GM12878 (cell line): ENCODE measurements around the gene IL20RA. TPM values are rescaled to one million over a fixed set of nuclear protein-coding genes. Genes with fewer than 3 reads are reported as not detected.

Experiments
- ATAC-seq: fragments of 200-7000 bp; cut with Tn5 transposase; 3 replicates; pipeline ENCODE4 v1.9.1; 2020; ENCODE audit warnings: mild to moderate bottlenecking, moderate library complexity
- BruUV-seq: library from RNA; stranded (reverse); fragments of 400-500 nt; replicated peaks from 2 replicates; lab custom pipeline; 2021; lab: Mats Ljungman, UMichigan
- CTCF ChIA-PET: fragments of 300-600 bp; sonication (Branson Sonifier 250); formaldehyde crosslinking; extraction: SDS; loops from one replicate; lab custom pipeline; 2021; ENCODE audit warnings: inconsistent platforms; lab: Yijun Ruan, JAX
- POLR2A ChIA-PET: fragments of 350-600 bp; formaldehyde crosslinking; extraction: SDS; loops from one replicate; lab custom pipeline; 2021; ENCODE audit warnings: inconsistent platforms; lab: Charles Lee
- RAD21 ChIA-PET: fragments of 300-600 bp; sonication (Branson Sonifier 250); formaldehyde crosslinking; loops from one replicate; lab custom pipeline; 2023; ENCODE audit warnings: antibody characterized with exemption; ENCODE audit not compliant: unreplicated experiment; lab: Charles Lee
- SMC1A ChIA-PET: fragments of 300-600 bp; sonication (Branson Sonifier 250); formaldehyde crosslinking; loops from one replicate; lab custom pipeline; 2023; ENCODE audit not compliant: unreplicated experiment, uncharacterized antibody; lab: Charles Lee
- DNase-seq: peaks from one replicate; pipeline ENCODE4 v3.0.0-alpha.2; 2011; ENCODE audit warnings: low read depth, low spot score
- FAIRE-seq: peaks from 3 replicates; lab custom pipeline; 2011; peaks lifted over from hg19 to GRCh38; lab: Jason Lieb, UNC
- H2AFZ ChIP-seq: 2 replicates; pipeline ENCODE4 v1.6.0; 2011; ENCODE audit warnings: low read depth, low read length, control low read depth; ENCODE audit not compliant: control insufficient read depth
- H3K27ac ChIP-seq: 2 replicates; pipeline ENCODE4 v1.5.1; 2011; ENCODE audit warnings: control low read depth; ENCODE audit not compliant: control insufficient read depth, insufficient read depth
- H3K27me3 ChIP-seq, 2 experiments: replicated peaks in 1 of 2; 2 replicates each; pipeline versions ENCODE4 v1.6.0 to v1.6.1; 2011; ENCODE audit warnings: low read length in 1 of 2; ENCODE audit not compliant: control insufficient read depth in 2 of 2, insufficient read depth in 2 of 2
- H3K36me3 ChIP-seq, 2 experiments: 2 replicates each; pipeline ENCODE4 v1.5.1; 2011; ENCODE audit warnings: low read length in 1 of 2; ENCODE audit not compliant: control insufficient read depth in 2 of 2, insufficient read depth in 2 of 2
- H3K4me1 ChIP-seq: 2 replicates; pipeline ENCODE4 v1.6.1; 2011; ENCODE audit warnings: mild to moderate bottlenecking, low read length, moderate library complexity, mixed read lengths; ENCODE audit not compliant: control insufficient read depth, insufficient read depth
- H3K4me2 ChIP-seq: 2 replicates; pipeline ENCODE4 v1.6.0; 2011; ENCODE audit warnings: control low read depth; ENCODE audit not compliant: control insufficient read depth, insufficient read depth
- H3K4me3 ChIP-seq: fragments of 200-600 bp; sonication (generic); 2 replicates; pipeline ENCODE4 v1.5.1; 2016
- H3K79me2 ChIP-seq: 2 replicates; pipeline ENCODE4 v1.6.0; 2011; ENCODE audit warnings: low read length; ENCODE audit not compliant: control insufficient read depth, insufficient read depth
- H3K9ac ChIP-seq: 2 replicates; pipeline ENCODE4 v1.8.0; 2011; ENCODE audit warnings: low read length, control low read depth, mixed read lengths; ENCODE audit not compliant: control insufficient read depth, insufficient read depth
- H3K9me3 ChIP-seq: replicated peaks from 3 replicates; pipeline ENCODE4 v1.5.1; 2011; ENCODE audit warnings: mild to moderate bottlenecking, low read length; ENCODE audit not compliant: control insufficient read depth, insufficient read depth
- H4K20me1 ChIP-seq: 2 replicates; pipeline ENCODE4 v1.6.0; 2011; ENCODE audit not compliant: control insufficient read depth, insufficient read depth
- CBX3 ChIP-seq: fragments of 200-600 bp; sonication (generic); IDR thresholded peaks from 2 replicates; pipeline ENCODE4 v1.6.1; 2016; ENCODE audit warnings: low read depth, borderline replicate concordance
- FOXM1 ChIP-seq: IDR thresholded peaks from 2 replicates; pipeline ENCODE4 v1.6.1; 2012; ENCODE audit warnings: low read depth, mild to moderate bottlenecking, inconsistent platforms, low read length, moderate library complexity
- GABPA ChIP-seq: IDR thresholded peaks from 2 replicates; pipeline ENCODE4 v1.6.1; 2014; ENCODE audit warnings: antibody characterized with exemption, low read depth, mild to moderate bottlenecking, inconsistent platforms
- HCFC1 ChIP-seq: fragments of 150-350 bp; IDR thresholded peaks from 2 replicates; pipeline ENCODE4 v1.6.1; 2014; ENCODE audit warnings: low read length
- KAT2A ChIP-seq: conservative IDR thresholded peaks from 2 replicates; pipeline ENCODE4 v1.6.1; 2011; ENCODE audit warnings: low read depth, low read length; ENCODE audit not compliant: control insufficient read depth
- SIX5 ChIP-seq: IDR thresholded peaks from 2 replicates; pipeline ENCODE4 v1.6.1; 2011; ENCODE audit warnings: mild to moderate bottlenecking, low read depth, low read length, moderate library complexity; ENCODE audit not compliant: severe bottlenecking
- SKIL ChIP-seq: fragments of 450-650 bp; IDR thresholded peaks from 2 replicates; pipeline ENCODE4 v1.6.1; 2017; ENCODE audit warnings: mild to moderate bottlenecking, low read depth, inconsistent platforms; ENCODE audit not compliant: poor library complexity, severe bottlenecking
- USF2 ChIP-seq: IDR thresholded peaks from 2 replicates; pipeline ENCODE4 v1.6.1; 2011; ENCODE audit warnings: low read depth, low read length, improper control_type of control experiment, borderline replicate concordance
- ZNF622 ChIP-seq: fragments of 450-650 bp; IDR thresholded peaks from 2 replicates; pipeline ENCODE4 v1.6.1; 2017; ENCODE audit warnings: mild to moderate bottlenecking, inconsistent platforms
- ZSCAN29 ChIP-seq: fragments of 450-650 bp; IDR thresholded peaks from 2 replicates; pipeline ENCODE4 v1.6.1; 2017; ENCODE audit warnings: mild to moderate bottlenecking, moderate library complexity
- WGBS: methylation state at CpG from one replicate; pipeline ENCODE4 v1.1.6; 2016; ENCODE audit warnings: low lambda C conversion rate; ENCODE audit not compliant: insufficient replicate concordance, insufficient coverage; ENCODE audit errors: missing lambda C conversion rate; 5-methylcytosine and 5-hydroxymethylcytosine counted together
- in situ Hi-C: fragments of 300-500 bp; cut with MboI; formaldehyde crosslinking; loops from 9 replicates; pipeline ENCODE4 v1.14.3; 2018; ENCODE audit warnings: mixed read lengths
- intact Hi-C: fragments of 100-400 bp; cut with micrococcal nuclease; formaldehyde crosslinking; loops from one replicate; pipeline ENCODE4 v1.14.2; 2022; ENCODE audit not compliant: unreplicated experiment
- polyA plus RNA-seq, 11 experiments: library from polyadenylated mRNA; depleted of rRNA in 4 of 11; unstranded in 6 of 11; stranded (reverse) in 5 of 11; fragments of >200 nt; fragmentation: Nextera tagmentation in 4 of 11; fragmentation: Illumina TruSeq in 1 of 11; extraction: Ambion mirVana in 4 of 11; extraction: Trizol in 1 of 11; gene quantifications; 1 replicate in 1 of 11; 2 replicates in 10 of 11; pipeline versions ENCODE4 v1.2.1 to v1.2.3, GENCODE V29; 2011 to 2016; ENCODE audit warnings: inconsistent platforms in 2 of 11, missing spikeins in 2 of 11, low read depth in 1 of 11
- total RNA-seq, 4 experiments: library from RNA; depleted of rRNA in 3 of 4; stranded (reverse); fragments of >200 nt in 3 of 4; fragmentation: Illumina TruSeq in 1 of 4; extraction: Trizol in 1 of 4; gene quantifications; 2 replicates each; pipeline versions ENCODE4 v1.2.1 to v1.2.3, GENCODE V29; 2013 to 2021

Gene IL20RA
- total and polyA plus RNA-seq, 10 of the 15 experiments (the other 5 are each of a cell fraction or from before 2014, with no cell fraction given) = 0.02 to 0.16 (median 0.09) TPM; not detected in 3

- RAD21 ChIA-PET = no interaction called here
- Histone ChIP-seq H3K27ac (no peak overlapping the region), H3K79me2 (no peaks in the 10 kb centered on the region), H3K9ac (no peak overlapping the region), H3K36me3 (no peaks in the 10 kb centered on the region), H3K27me3 (no peaks in the 10 kb centered on the region; a peak in 2 of 4 replicates), H3K9me3 (no peaks in the 10 kb centered on the region), H3K4me1 (no peaks in the 10 kb centered on the region), H3K4me2 (no peak overlapping the region), H4K20me1 (no peaks in the 10 kb centered on the region), H3K4me3 (no peak overlapping the region), H2AFZ (no peak overlapping the region)
- TF ChIP-seq ZSCAN29 (no peak), KAT2A (no peak), SIX5 (no peak), GABPA (no peak), USF2 (no peak), SKIL (no peak), FOXM1 (no peak), CBX3 (no peak), ZNF622 (no peak), HCFC1 (no peak)
- SMC1A ChIA-PET = no interaction called here
- CTCF ChIA-PET = no interaction called here
- BruUV-seq = no TSS peak
- intact Hi-C loops (no loop called here), in situ Hi-C loops (no loop called here)
- WGBS = 1% methylated on average over 5 of the region's 5 CpGs
- ATAC-seq (no peak), DNase-seq (no peak), FAIRE-seq (no peak)
- POLR2A ChIA-PET = no interaction called here
Observed at GRCh38 chr6:136979206-136979605, 65.6 kb downstream of the IL20RA start.
